ENCODE results near the gene TCERG1L.

DNA sequence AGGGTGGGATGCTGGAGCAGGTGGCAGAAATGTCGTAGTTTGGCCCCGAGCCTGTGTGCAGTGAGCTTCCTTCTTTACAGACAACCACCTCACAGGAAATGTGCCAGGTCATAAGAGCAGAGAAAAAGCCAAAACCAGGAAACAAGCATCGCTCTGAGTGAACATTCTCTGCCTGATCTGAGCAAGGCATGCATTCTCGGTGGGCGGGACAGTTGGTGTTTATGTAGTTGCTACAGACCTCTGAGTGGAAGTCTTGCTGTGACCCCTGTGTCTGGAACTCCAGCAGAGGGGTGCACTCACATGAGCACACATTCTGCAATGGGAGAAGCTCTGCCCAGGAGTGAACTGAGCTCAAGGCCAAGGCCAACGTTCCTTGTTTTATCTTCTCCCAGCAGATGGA lies 230.1 kb downstream of the TCERG1L start:
- TF ChIP-seq POLR2AphosphoS5 (IDR thresholded peaks at IDR 0.05; ENCODE audit: low read depth, low read length) (no peak), TAF1 (IDR thresholded peaks at IDR 0.05; ENCODE audit: borderline replicate concordance, insufficient read depth, low read length) (no peak), REST (IDR thresholded peaks at IDR 0.05; ENCODE audit: insufficient read depth in 1 of 2, low read depth in 2 of 2, low read length in 2 of 2) (no peak), SIN3A (IDR thresholded peaks at IDR 0.05; ENCODE audit: borderline replicate concordance, insufficient read depth, low read length) (no peak), FOXP2 (optimal IDR thresholded peaks at IDR 0.05; ENCODE audit: borderline replicate concordance, extremely low read depth, extremely low read length, insufficient read depth) (no peak)
